Heart right ventricle (tissue), 16 donors: ENCODE data around the gene TNFRSF25. TPM values are rescaled to one million over a fixed set of nuclear protein-coding genes. Genes with fewer than 3 reads are reported as not detected.
"Not testable (repeated sequence)": the region's sequence is repeated elsewhere in the genome, so short reads cannot be mapped to it uniquely, and the experiment has no call there.

Source experiments
- ATAC-seq, 8 donors: fragments of 200-7000 bp; cut with Tn5 transposase; one replicate each; pipeline ENCODE4 v1.9.1; 2020; ENCODE audit warnings: mild to moderate bottlenecking in 8 of 8, moderate library complexity in 8 of 8, moderate number of reproducible peaks in 1 of 8
- DNase-seq, 2 donors: peaks; one replicate each; pipeline ENCODE4 v3.0.0-alpha.2; 2020
- H3K27ac ChIP-seq, 10 donors: fragments of 200-600 bp; sonication (generic) in 2 of 10; one replicate each; pipeline versions ENCODE4 v1.5.0 to v1.8.0; 2020 to 2022; ENCODE audit warnings: mild to moderate bottlenecking in 3 of 10
- H3K27me3 ChIP-seq, 7 donors: fragments of 200-600 bp; one replicate each; pipeline ENCODE4 v1.8.0; 2021 to 2022; ENCODE audit warnings: mild to moderate bottlenecking in 2 of 7
- H3K36me3 ChIP-seq, 9 donors: fragments of 200-600 bp; sonication (generic) in 1 of 9; one replicate each; pipeline versions ENCODE4 v1.5.0 to v1.8.0; 2020 to 2022; ENCODE audit warnings: mild to moderate bottlenecking in 2 of 9
- H3K4me1 ChIP-seq, 9 donors: fragments of 200-600 bp; sonication (generic) in 1 of 9; one replicate each; pipeline versions ENCODE4 v1.5.0 to v1.8.0; 2020 to 2022; ENCODE audit warnings: mild to moderate bottlenecking in 4 of 9
- H3K4me3 ChIP-seq, 10 donors: fragments of 200-600 bp; sonication (generic) in 2 of 10; one replicate each; pipeline versions ENCODE4 v1.5.0 to v1.8.0; 2020 to 2022; ENCODE audit warnings: mild to moderate bottlenecking in 7 of 10, moderate library complexity in 2 of 10
- H3K9me3 ChIP-seq, 11 donors: fragments of 200-600 bp in 10 of 11; sonication (generic) in 2 of 11; one replicate each; pipeline versions ENCODE4 v1.5.0 to v1.8.0; 2013 to 2022; ENCODE audit warnings: mild to moderate bottlenecking in 2 of 11, control low read depth in 1 of 11, moderate library complexity in 1 of 11
- CTCF ChIP-seq, 9 donors: fragments of 200-600 bp; sonication (generic) in 2 of 9; IDR thresholded peaks; one replicate each; pipeline versions ENCODE4 v1.5.0 to v1.8.0; 2021 to 2022; ENCODE audit warnings: antibody characterized with exemption in 9 of 9, mild to moderate bottlenecking in 5 of 9, moderate library complexity in 1 of 9
- WGBS, 2 donors: extraction: QIAGEN DNeasy Blood & Tissue Kit; methylation state at CpG; one replicate each; pipeline ENCODE4 v1.1.7; 2013; ENCODE audit warnings: inconsistent platforms in 1 of 2; 5-methylcytosine and 5-hydroxymethylcytosine counted together
- intact Hi-C, 10 donors: fragments of 100-400 bp; cut with DNase I; formaldehyde crosslinking; loops; one replicate each; pipeline versions ENCODE4 v1.11.1 to v1.14.2; 2022
- polyA plus RNA-seq, 2 donors: library from polyadenylated mRNA; stranded (reverse); fragments of 200-250 nt; gene quantifications; one replicate each; pipeline ENCODE4 v1.2.3, GENCODE V29; 2013
- total RNA-seq, 10 donors: library from RNA; stranded (reverse); fragmentation: NEBNext Ultra II Directional in 3 of 10; extraction: Animal tissue kit (Norgen Biotek cat#: 25700) in 3 of 10; gene quantifications; one replicate each; pipeline versions ENCODE4 v1.2.1 to v1.2.4, GENCODE V29; 2021 to 2023
- donor health status: Arrhythmogenic right ventricular cardiomyopathy.
- donor health status: ischemic (EF 13 %, LVEDD 7.1; RV severe dilation, severe dysfunction).
- donor health status: healthy with polysubstance abuse.
- donor health status: DM: no; HTN: yes; CAD: no.
- donor health status: DM: no; HTN: no; CAD: no.
- donor health status: ischemic (EF 25% LVEDD 6.9; RV normal size, moderate dysfunction).
- donor health status: ischemic (EF 25% LVEDD 5.7; RV mildly dilated, moderate dysfunction).
- donor health status: healthy.
- donor health status: DM: yes; HTN: yes; CAD: no.
- donor health status: Ischemic cardiomyopathy.
- donor health status: ischemic (EF 35%, LVEDD 5.7; RV mildly dilated, moderate dysfunction).
- donor health status: nonischemic (EF 11% LVEDD 7.7; RV severe dilation, severe dysfunction).
- donor health status: DM: yes; HTN: yes; CAD: no.
- donor health status: PGD.
- donor health status: ischemic (EF 29% LVEDD 5.4; RV normal size, mild dysfunction).
- donor health status: nonischemic (EF 23%, LVEDD 6.1; RV moderate dilation, normal function).

Gene TNFRSF25
- total and polyA plus RNA-seq, 12 donors = 4.0 to 43.1 (median 7.3) TPM

- intact Hi-C loops = loop anchor here in 2 of 10 donors (10.0 kb wide), 1 partner anchor 189 kb away; the partner anchor contains the start of gene HES3 (in 2 of the 2)
- 65 to 76% methylated on average over 5 of the region's 5 CpGs for WGBS, 2 donors
- TF ChIP-seq CTCF (IDR thresholded peaks at IDR 0.05) = no peak
- H3K4me3 ChIP-seq = no peak overlapping the region
- ATAC-seq (no peak), DNase-seq (no peak)
- H3K36me3 ChIP-seq = no peaks in the 10 kb centered on the region
- H3K27me3 ChIP-seq = peaks cover 0 to 45% (median 39%) of the 10 kb centered on the region in 7 donors
- H3K4me1 ChIP-seq = peaks cover 0 to 10% (median 0%) of the 10 kb centered on the region in 9 donors
- H3K27ac ChIP-seq = no peak overlapping the region
- H3K9me3 ChIP-seq = no peaks in the 10 kb centered on the region
These were observed 31.8 kb downstream of the TNFRSF25 start for GRCh38 chr1:6434186-6434585.

DNA sequence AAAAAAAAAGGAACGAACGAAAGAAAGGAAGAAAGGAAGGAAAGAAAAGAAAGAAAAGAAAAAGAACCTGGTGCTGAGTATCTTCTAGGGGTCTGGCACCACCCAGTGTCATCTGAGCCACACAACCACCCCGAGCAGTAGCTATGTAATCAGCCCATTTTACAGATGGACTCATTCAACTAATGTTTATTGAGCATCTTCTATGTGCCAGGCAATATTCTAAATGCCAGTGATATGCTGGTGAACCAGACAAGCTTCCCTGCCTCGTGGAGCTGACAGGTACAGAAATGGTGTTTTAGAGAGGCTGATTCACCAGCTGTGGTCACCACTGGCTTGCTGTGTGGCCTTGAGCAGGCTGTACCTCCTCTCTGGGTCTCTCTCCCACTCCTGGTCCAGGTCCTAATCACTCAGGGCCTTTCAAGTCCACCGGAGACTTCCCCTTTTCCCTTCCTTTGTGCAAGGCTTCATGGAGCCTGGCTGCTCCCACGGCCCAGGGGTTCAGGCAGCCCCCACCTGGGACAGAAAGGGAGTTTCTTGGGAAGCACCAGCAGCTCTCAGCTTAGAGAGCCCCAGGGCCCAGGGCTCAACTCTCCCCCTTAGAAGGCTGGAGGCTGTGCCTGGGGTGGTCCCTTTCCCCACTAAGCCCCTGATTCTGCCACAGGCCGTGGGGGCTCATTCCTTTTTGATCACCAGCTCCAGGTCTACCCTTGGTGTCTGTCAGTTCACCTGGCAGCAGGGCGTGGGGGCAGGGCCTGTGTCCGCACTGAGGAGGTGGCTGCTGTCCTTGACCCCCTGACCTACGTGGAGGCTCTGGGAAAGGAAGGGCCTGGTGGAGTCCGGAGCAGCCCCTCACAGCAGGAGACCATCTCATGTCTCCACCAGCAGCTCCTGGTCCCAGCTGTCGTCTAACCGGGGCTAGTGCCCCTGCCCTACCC lies 34.1 kb downstream of the TNFRSF25 start:
- WGBS, 2 donors = 76 to 79% methylated on average over 13 of the region's 13 CpGs

DNA sequence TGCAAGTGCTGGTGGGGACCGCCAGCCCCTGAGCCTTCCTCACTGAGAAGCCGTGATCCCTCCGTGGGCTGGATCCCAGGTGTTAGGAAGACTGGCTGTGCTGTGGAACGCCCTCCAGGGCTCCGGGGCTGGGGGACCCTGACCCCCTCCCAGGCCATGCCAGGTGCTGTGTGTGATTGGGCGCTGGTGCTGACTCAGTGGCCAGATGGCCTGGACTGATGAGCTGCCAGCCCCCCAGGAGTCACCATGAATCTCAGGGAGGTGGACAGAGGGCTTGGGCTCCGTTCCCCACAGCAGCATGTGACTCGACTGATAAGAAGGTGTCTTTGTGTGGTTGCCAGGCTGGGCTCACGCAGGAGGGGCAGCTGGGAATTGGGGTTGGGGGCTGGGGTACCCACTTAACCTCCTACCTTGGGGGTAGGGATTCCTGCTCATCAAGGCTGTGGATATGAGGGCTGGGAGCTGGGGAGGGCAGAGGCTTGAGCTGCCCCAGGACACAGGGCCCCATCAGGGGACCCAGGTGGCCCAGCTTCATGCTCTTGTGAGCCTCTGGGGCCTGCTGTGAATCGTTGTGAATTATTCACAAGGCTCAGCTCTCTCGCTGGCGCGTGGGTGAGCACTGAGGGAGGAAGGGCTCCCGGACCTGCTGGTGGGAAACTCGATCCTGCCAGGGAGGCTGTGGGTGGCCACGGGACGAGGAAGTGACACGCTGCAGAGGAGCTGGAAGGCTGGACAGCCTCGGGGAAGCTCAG lies 36.1 kb downstream of the TNFRSF25 start:
- not testable (repeated sequence) for H3K9me3 ChIP-seq, H3K36me3 ChIP-seq, H3K4me3 ChIP-seq, DNase-seq, H3K27ac ChIP-seq
- ATAC-seq = peak in 4 of 8 donors; percentile 13 to 22 (median 17)
- WGBS, 2 donors = 31 to 32% methylated on average over 19 of the region's 19 CpGs
- H3K27me3 ChIP-seq = peaks cover 26 to 64% (median 57%) of the 10 kb centered on the region in 7 donors
- intact Hi-C loops = loop anchor here in 2 of 10 donors (10.0 kb wide), 1 partner anchor 185 kb away; the partner anchor contains the start of gene HES3 (in 2 of the 2)
- peaks cover 0 to 12% (median 6%) of the 10 kb centered on the region in 9 donors for H3K4me1 ChIP-seq

More for the DNA sequence above, 34.1 kb downstream of the TNFRSF25 start:
- H3K36me3 ChIP-seq, H3K4me1 ChIP-seq, H3K9me3 ChIP-seq, H3K27ac ChIP-seq, H3K4me3 ChIP-seq, DNase-seq, ATAC-seq: not testable (repeated sequence)
- intact Hi-C loops = loop anchor here in 2 of 10 donors (10.0 kb wide), 1 partner anchor 187 kb away; the partner anchor contains the start of gene HES3 (in 2 of the 2)
- H3K27me3 ChIP-seq = peaks cover 7 to 48% (median 36%) of the 10 kb centered on the region in 7 donors

DNA sequence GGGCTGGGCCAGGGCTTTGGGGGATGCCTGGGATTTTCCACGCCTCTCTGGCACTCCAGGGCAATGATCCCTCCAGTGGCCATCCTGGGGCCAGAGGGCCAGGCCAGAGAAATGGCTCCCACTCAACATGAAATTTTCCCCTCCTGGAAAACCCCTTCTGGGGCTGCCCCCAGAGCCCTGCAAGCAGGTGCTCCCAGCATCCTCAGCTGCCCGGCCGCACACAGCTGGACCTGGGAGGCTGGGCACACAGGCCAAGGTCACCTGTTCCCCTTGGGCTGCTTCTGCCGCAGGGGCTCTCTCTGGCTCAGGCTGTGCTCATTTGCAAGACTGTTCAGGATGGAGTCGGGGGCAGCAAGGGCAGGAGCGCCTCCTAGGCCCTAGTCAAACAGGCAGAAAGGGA lies 37.5 kb downstream of the TNFRSF25 start:
- H3K36me3 ChIP-seq, intact Hi-C loops, H3K27ac ChIP-seq, ATAC-seq, H3K9me3 ChIP-seq, H3K4me3 ChIP-seq, DNase-seq: not testable (repeated sequence)
- WGBS, 2 donors = 79 to 86% methylated on average over 6 of the region's 6 CpGs
- Histone ChIP-seq H3K27me3 (peaks cover 40 to 78% (median 70%) of the 10 kb centered on the region in 7 donors), H3K4me1 (peaks cover 8 to 22% (median 16%) of the 10 kb centered on the region in 9 donors)

- TF ChIP-seq CTCF (IDR thresholded peaks at IDR 0.05) = no peak
These were observed 38.3 kb downstream of the TNFRSF25 start for GRCh38 chr1:6427441-6428390.

More at GRCh38 chr1:6427441-6428390, 38.3 kb downstream of the TNFRSF25 start:
- 84% methylated on average over 26 of the region's 26 CpGs for WGBS, 2 donors
- Histone ChIP-seq H3K27ac (no peak overlapping the region), H3K4me1 (peaks cover 13 to 29% (median 23%) of the 10 kb centered on the region in 9 donors), H3K27me3 (peaks cover 40 to 86% (median 78%) of the 10 kb centered on the region in 7 donors), H3K4me3 (no peak overlapping the region), H3K36me3 (no peaks in the 10 kb centered on the region), H3K9me3 (no peaks in the 10 kb centered on the region)
- intact Hi-C loops = no loop called here
- ATAC-seq = no peak
- no peak for DNase-seq
